Amniotic epithelial cell (primary cell): ENCODE results near the gene AAMDC.
"Not testable (repeated sequence)": the region's sequence is repeated elsewhere in the genome, so short reads cannot be mapped to it uniquely, and the experiment has no call there.

Source experiments
- DNase-seq: peaks from one replicate; pipeline ENCODE4 v3.0.0-alpha.2; 2010; ENCODE audit warnings: low read depth

The AAMDC gene

DNA sequence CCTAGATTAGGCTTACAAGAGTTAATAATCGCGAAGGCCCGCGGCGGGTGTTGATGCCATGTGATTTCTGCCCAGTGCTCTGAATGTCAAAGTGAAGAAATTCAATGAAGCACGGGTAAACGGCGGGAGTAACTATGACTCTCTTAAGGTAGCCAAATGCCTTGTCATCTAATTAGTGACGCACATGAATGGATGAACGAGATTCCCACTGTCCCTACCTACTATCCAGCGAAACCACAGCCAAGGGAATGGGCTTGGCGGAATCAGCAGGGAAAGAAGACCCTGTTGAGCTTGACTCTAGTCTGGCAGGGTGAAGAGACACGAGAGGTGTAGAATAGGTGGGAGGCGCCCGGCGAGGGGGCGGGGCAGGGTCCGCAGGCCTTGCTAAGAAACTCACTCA, 65.5 kb downstream of the AAMDC start:
- peak; percentile 27 for DNase-seq

- DNase-seq, result not testable (repeated sequence)
Observed at GRCh38 chr11:77889045-77889444, 68.1 kb downstream of the AAMDC start.

- DNase-seq, result not testable (repeated sequence)
Observed at GRCh38 chr11:77890100-77890614, 69.2 kb downstream of the AAMDC start.

DNA sequence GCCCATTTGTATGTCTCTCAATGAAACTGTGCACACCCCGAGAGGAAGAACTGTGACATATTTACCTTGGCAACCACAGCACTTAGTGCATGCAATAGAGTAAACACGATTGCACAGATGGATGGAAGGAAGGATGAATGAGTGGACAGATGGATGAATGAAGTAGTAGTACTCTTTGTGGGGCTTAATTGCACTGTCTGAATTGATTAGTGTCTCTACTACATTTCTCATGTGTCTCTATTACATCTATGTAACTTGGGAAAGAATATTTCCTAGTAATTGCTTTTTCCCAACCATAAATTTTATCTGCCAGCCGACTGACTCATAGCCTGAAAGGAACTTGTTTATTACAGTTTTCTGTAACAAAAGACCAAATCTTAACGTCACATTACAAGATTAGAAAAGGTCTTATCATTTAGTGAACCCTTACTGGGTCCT, 69.7 kb downstream of the AAMDC start:
- peak; percentile 83 for DNase-seq

DNA sequence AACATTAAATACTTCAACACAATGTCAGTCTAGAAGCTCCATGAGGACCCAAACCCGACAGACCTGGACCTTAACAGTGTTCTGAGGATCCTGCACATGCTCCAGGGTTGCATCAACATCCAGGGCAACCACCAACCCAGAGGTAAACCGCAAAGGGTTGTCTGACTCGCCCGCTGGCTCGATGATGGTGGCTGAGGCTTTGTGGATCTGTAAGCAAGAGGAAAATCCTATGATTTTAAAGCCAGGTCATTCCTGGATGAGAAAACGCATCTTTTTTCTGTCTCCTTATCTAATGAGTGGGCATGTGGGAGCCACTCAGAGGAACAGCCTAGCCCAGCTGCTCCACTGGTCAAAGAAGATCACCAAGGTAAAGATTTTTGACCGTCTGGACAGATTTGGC, 70.3 kb downstream of the AAMDC start:
- peak; percentile 84 for DNase-seq

- peak; percentile 41 for DNase-seq
Observed at GRCh38 chr11:77891703-77892102, 70.8 kb downstream of the AAMDC start.

DNA sequence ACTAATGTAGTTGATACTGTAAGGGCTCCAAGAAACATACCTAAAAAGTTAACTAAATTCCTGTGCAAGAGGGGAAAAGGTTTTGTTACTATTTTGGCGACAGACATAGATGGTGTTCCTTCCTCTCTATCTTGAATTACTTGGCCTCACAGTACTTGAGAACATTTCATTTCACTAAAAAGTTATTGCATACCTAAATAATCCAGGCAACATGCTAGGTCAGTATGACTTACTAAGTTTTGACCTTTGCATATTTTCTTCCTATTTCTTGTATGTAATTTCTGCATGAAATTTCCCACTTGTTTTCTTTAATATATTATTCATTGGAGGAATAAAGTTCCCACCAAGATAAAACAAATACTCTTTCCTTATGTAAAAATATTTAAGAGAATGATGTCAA, 74.0 kb downstream of the AAMDC start:
- not testable (repeated sequence) for DNase-seq

DNA sequence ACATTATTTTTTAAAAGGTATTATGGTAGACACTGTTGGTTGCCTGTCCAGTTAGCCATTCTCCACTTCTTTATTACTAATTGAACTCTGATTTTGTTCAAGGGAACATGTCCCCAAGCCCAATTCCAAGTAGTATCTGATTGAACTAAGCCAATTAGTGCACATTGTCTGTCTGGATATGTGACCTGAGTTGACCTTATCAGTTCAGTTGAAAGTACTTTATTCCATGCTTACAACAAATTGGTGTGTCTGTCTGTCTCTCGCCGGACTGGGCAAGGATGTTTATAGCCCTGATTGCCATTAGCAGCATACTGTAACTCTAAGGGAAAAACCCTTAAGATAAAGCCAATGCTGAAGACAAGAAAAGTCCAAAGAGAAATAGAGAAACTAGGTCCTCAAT, 87.9 kb downstream of the AAMDC start:
- DNase-seq, result no peak

DNA sequence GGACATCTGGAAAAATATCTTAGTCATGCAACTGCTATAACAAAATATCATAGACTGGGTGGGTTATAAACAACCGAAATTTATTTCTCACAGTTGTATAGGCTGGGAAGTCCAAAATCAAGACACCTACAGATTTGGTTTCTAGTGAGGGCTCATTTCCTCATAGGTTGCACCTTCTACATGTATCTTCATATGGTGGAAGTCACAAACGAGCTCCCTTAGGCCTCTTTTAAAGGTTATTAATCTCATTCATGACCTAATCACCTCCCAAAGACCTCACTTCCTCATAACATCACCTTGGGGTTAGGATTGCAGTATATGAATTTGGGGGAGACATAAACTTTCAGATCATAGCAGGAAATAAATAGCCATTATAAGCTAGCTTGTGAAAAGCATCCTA, 88.3 kb downstream of the AAMDC start:
- DNase-seq, result no peak

- DNase-seq, result peak; percentile 25
Observed at GRCh38 chr11:77910828-77911227, 89.9 kb downstream of the AAMDC start.

GRCh38 chr11:77913608-77914306, 92.8 kb downstream of the AAMDC start:
- peak; percentile 2 for DNase-seq

GRCh38 chr11:77914307-77914791, 93.4 kb downstream of the AAMDC start:
- DNase-seq, result peak; percentile 76

DNA sequence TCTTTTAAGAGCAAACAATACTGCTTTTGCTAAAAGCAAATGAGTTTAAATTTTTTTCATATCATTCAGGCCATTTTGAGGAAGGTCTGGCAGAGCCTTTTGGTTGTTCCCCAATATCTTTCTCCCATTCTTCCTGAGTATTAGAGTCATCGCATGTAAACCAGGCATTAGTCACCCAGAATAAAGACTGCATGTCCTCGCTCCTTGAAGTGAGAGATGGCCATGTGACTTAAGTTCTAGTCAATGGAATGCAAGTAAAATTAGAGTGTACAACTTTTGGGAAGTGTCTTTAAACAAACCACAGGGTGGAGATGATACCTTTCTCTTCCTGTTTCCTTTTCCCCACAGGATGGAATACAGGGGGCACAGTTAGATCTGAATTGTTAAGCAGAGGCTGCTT, 96.8 kb downstream of the AAMDC start:
- DNase-seq, result not testable (repeated sequence)
